Adrenal gland (tissue), 12 donors: Measurements from ENCODE around the gene PPL. TPM values are rescaled to one million over a fixed set of nuclear protein-coding genes. Genes with fewer than 3 reads are reported as not detected.

ENCODE experiments used
- DNase-seq, 7 donors: peaks; one replicate each; pipeline ENCODE4 v3.0.0-alpha.2; 2019 to 2020
- H3K27ac ChIP-seq, 5 donors: fragments of 200-600 bp; sonication (generic) in 4 of 5; 1 replicate in 3 of 5; 2 replicates in 2 of 5; pipeline versions ENCODE4 v1.5.1 to v1.8.0; 2016 to 2020; ENCODE audit warnings: mild to moderate bottlenecking in 1 of 5
- H3K27me3 ChIP-seq: fragments of 200-600 bp; 2 replicates; pipeline ENCODE4 v1.8.0; 2021
- H3K36me3 ChIP-seq, 2 donors: fragments of 200-600 bp; replicated peaks in 1 of 2; 1 replicate in 1 of 2; 2 replicates in 1 of 2; pipeline versions ENCODE4 v1.5.1 to v1.8.0; 2018 to 2022
- H3K4me1 ChIP-seq, 2 donors: fragments of 200-600 bp; replicated peaks in 1 of 2; 1 replicate in 1 of 2; 2 replicates in 1 of 2; pipeline versions ENCODE4 v1.5.1 to v1.8.0; 2018 to 2021
- H3K4me3 ChIP-seq, 4 donors: fragments of 200-600 bp; sonication (generic) in 3 of 4; one replicate each; pipeline ENCODE4 v1.5.1; 2016 to 2018
- H3K9me3 ChIP-seq, 3 donors: fragments of 200-600 bp; sonication (generic) in 1 of 3; replicated peaks in 1 of 3; 1 replicate in 2 of 3; 2 replicates in 1 of 3; pipeline versions ENCODE4 v1.5.1 to v1.8.0; 2016 to 2021
- CTCF ChIP-seq, 6 experiments: fragments of 450-650 bp in 4 of 6; fragments of 200-600 bp in 2 of 6; sonication (generic) in 1 of 6; IDR thresholded peaks; 1 replicate in 5 of 6; 2 replicates in 1 of 6; pipeline versions ENCODE4 v1.5.1 to v1.8.0; 2016 to 2021; ENCODE audit warnings: antibody characterized with exemption in 6 of 6, mild to moderate bottlenecking in 2 of 6, moderate library complexity in 1 of 6
- POLR2A ChIP-seq, 2 donors: fragments of 450-650 bp; IDR thresholded peaks; one replicate each; pipeline ENCODE4 v1.6.1; 2017; ENCODE audit warnings: antibody characterized with exemption in 2 of 2, mild to moderate bottlenecking in 2 of 2, moderate library complexity in 1 of 2
- WGBS, 4 donors: extraction: QIAGEN DNeasy Blood & Tissue Kit in 2 of 4; methylation state at CpG; one replicate each; pipeline versions ENCODE4 v1.1.5 to v1.1.7; 2013 to 2017; 5-methylcytosine and 5-hydroxymethylcytosine counted together
- intact Hi-C, 2 donors: fragments of 100-400 bp; cut with DNase I; formaldehyde crosslinking; loops; one replicate each; pipeline versions ENCODE4 v1.14.1 to v1.15.0; 2022 to 2023
- polyA plus RNA-seq, 3 donors: library from polyadenylated mRNA; stranded (reverse); fragments of 200-250 nt in 2 of 3; fragments of 350-450 nt in 1 of 3; fragmentation: Illumina TruSeq in 1 of 3; extraction: RNeasy Lipid Tissue Mini Kit (QIAGEN cat#74804) in 1 of 3; gene quantifications; one replicate each; pipeline ENCODE4 v1.2.3, GENCODE V29; 2013 to 2014
- total RNA-seq, 9 donors: library from RNA; depleted of rRNA in 4 of 9; stranded (reverse); fragments of >200 nt in 4 of 9; fragments of 120-200 nt in 1 of 9; fragmentation: NEBNext Ultra II Directional in 1 of 9; extraction: Animal tissue kit (Norgen Biotek cat#: 25700) in 1 of 9; gene quantifications; one replicate each; pipeline versions ENCODE4 v1.1.0 to v1.2.4, GENCODE V29; 2013 to 2023
- donor health status: healthy with polysubstance abuse.
- donor health status: Bipolar disorder and iron deficiency.
- donor health status: DM: yes; HTN: yes; CAD: no.
- donor health status: DM: no; HTN: no; CAD: no.
- donor health status: DM: no; HTN: no; CAD: no.
- donor health status: DM: yes; HTN: yes; CAD: no.

Gene PPL
- total and polyA plus RNA-seq, 12 donors = 0.38 to 20.9 (median 14.7) TPM

- no peak overlapping the region for H3K4me3 ChIP-seq
- 93 to 97% (median 95%) methylated on average over 14 of the region's 14 CpGs for WGBS, 4 donors
- no peaks in the 10 kb centered on the region for H3K9me3 ChIP-seq
- H3K36me3 ChIP-seq = peaks cover 0 to 97% of the 10 kb centered on the region in 2 donors
- TF ChIP-seq CTCF (IDR thresholded peaks at IDR 0.05) = no peak
- TF ChIP-seq POLR2A (IDR thresholded peaks at IDR 0.05) = no peak
- no peak overlapping the region for H3K27ac ChIP-seq
- peaks cover 0 to 5% of the 10 kb centered on the region in 2 donors for H3K4me1 ChIP-seq
- H3K27me3 ChIP-seq = no peaks in the 10 kb centered on the region
- intact Hi-C loops = no loop called here
- DNase-seq = no peak
Measured at GRCh38 chr16:4877380-4877685, 59.6 kb downstream of the PPL start.

- WGBS, 4 donors = 86 to 94% (median 89%) methylated on average over 7 to 11 of the region's 11 CpGs
- Histone ChIP-seq H3K27me3 (no peaks in the 10 kb centered on the region), H3K4me1 (no peaks in the 10 kb centered on the region), H3K36me3 (peaks cover 0 to 98% of the 10 kb centered on the region in 2 donors), H3K9me3 (no peaks in the 10 kb centered on the region), H3K27ac (no peak overlapping the region), H3K4me3 (no peak overlapping the region)
- DNase-seq = no peak
- intact Hi-C loops = no loop called here
- no peak for TF ChIP-seq CTCF (IDR thresholded peaks at IDR 0.05)
- no peak for TF ChIP-seq POLR2A (IDR thresholded peaks at IDR 0.05)
Measured at GRCh38 chr16:4876646-4877379, 60.1 kb downstream of the PPL start.

- no peak overlapping the region for H3K4me3 ChIP-seq
- DNase-seq = no peak
- intact Hi-C loops = no loop called here
- H3K9me3 ChIP-seq = no peaks in the 10 kb centered on the region
- H3K27ac ChIP-seq = no peak overlapping the region
- 82 to 91% (median 88%) methylated on average over 7 to 8 of the region's 8 CpGs for WGBS, 4 donors
- H3K27me3 ChIP-seq = no peaks in the 10 kb centered on the region
- H3K4me1 ChIP-seq = peaks cover 0 to 6% of the 10 kb centered on the region in 2 donors
- peaks cover 0 to 98% of the 10 kb centered on the region in 2 donors for H3K36me3 ChIP-seq
- TF ChIP-seq CTCF (IDR thresholded peaks at IDR 0.05) (no peak), POLR2A (IDR thresholded peaks at IDR 0.05) (no peak)
Measured at GRCh38 chr16:4874666-4875065, 62.3 kb downstream of the PPL start.

GRCh38 chr16:4873091-4873490 is 63.9 kb downstream of the PPL start:
- Histone ChIP-seq H3K4me3 (no peak overlapping the region), H3K27ac (no peak overlapping the region), H3K4me1 (peaks cover 0 to 13% of the 10 kb centered on the region in 2 donors), H3K9me3 (no peaks in the 10 kb centered on the region), H3K27me3 (no peaks in the 10 kb centered on the region), H3K36me3 (peaks cover 0 to 91% of the 10 kb centered on the region in 2 donors)
- 72 to 87% (median 77%) methylated on average over 3 of the region's 3 CpGs for WGBS, 4 donors
- intact Hi-C loops = no loop called here
- TF ChIP-seq POLR2A (IDR thresholded peaks at IDR 0.05) (no peak), CTCF (IDR thresholded peaks at IDR 0.05) (no peak)
- DNase-seq = no peak
